Superior temporal gyrus (tissue), 1 donor: Measurements from ENCODE around the gene PAK6.

ENCODE experiments used
- DNase-seq: peaks from one replicate; pipeline ENCODE4 v3.0.0-alpha.2; 2016; ENCODE audit errors: extremely low spot score

Gene PAK6

DNA sequence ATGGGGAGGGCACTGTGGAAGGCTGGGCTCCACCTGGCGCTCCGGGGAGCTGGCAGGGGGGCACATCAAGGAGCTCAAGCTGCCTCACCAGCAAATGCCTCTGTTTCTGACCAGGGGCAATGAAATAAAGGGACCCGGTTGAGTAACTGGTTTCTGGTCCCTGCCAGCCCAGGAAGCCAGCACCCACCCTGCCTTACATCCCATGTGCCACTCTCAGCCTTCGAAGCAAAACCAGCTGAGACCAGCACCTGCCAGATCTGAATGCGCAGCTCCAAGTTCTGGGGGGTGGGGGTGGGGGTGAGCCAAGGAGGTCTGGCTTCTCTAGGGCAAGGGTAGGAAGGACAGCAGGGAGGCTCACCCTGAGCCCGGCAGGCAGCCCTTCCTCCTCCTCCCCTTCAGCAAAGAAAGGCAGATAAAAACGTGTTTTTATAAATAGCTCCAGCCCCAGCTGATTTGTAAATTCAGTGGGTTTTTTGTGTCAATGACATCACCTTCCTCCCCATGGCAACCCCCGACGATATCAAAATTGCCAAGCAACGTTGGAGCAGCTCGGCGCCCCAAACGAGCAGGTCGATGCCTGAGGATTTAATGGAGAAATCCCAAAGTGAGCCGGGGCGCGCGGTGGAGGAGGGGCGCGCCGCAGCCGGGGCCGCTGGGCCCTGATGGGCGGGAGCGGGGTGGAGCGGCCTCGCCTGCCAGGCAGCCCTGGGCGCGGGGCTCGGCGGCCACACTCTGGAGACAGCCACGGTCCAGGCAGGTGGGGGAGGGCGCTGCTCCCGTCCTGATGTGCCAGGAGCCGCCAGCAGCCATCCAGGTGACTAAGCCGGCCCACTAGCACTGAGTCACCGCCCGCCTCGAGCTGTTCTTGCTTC, at the start of gene PAK6:
TSS of gene PAK6 (plus strand) at position 532 of the 872 bp plus-strand sequence. CDS start 25,723 bp downstream, outside the sequence.
- DNase-seq: no peak

DNA sequence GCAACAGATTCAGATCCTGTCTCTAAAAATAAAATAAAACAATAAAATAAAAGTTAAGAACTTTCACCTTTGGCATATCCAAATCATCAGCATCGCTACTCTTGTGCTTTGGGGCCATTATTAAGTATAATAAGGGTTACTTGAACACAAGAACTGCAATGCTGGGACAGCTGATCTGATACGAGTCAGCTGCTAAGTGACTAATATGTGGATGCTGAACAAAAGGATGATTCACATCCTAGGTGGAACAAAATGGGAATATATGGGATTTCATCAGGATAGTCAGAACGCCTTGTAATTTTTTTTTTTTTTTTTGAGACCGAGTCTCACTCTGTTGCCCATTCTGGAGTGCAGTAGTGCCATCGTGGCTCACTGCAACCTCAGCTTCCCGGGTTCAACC, 48.3 kb upstream of the PAK6 start:
- no peak for DNase-seq

DNA sequence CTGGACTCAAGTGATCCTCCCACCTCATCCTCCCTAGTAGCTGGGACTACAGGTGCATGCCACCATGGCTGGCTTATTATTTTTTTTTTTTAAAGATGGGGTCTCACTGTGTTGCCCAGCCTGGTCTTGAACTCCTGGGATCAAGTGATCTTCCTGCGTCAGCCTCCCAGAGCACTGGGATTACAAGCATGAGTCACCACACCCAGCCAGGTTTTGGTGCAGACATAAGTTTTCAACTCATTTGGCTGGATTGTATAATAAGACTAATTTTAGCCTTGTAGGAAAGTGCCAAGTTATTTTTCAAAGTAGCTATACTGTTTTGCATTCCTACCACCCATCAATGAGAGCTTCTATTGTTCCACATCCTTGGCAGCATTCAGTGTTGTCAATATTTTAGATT, 45.9 kb upstream of the PAK6 start:
- DNase-seq: no peak

DNA sequence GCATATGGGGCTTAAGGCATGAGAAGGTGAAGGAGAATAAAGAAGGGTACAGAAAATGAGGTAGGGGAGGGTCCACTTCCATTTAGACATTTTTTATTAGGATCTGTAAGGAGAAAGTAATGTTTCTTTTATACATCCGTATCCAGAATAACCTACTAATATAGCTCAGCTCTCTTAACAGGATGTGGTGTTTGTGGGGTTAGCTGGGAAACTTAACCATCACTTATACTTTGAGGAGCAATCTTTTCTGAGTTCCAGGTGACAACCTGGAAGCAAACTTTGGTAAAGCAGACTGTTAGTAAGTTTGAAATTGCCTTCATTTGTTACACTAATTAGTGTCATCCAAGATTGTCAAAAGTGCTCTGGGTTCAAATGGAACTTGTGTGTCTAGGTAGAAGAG, 41.4 kb upstream of the PAK6 start:
- no peak for DNase-seq

DNA sequence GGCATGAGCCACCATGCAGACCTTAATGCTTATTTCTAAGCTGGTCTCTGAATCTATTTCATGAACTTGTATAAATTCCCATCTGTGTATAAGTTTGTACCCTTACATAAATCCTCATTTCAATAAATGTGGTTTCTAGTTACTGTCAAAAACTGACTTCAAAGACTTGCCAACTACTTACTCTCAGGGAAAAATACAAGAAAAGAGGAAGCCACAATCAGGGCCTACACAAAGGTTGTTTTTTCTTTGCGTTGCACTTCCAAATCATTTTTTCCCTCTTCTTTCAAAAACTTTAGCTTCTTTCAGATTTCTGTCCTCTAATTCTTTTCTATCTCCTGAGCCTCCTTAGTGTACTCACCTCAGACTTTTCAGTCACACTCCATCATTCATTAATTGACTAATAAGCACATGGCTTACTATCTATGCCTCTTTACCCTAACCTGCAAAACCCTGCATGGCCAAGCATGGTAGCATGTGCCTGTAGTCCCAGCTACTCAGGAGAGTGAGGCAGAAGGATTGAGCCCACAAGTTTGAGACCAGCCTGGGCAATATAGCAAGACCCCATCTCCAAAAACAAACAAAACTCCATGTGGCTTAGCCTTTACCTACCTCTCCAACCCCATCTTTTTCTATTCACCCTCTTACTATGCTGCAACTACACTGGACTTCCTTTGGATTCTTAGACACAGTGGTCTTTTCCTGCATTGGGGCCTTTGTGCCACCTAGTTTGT, 40.3 kb upstream of the PAK6 start:
- DNase-seq: no peak

DNA sequence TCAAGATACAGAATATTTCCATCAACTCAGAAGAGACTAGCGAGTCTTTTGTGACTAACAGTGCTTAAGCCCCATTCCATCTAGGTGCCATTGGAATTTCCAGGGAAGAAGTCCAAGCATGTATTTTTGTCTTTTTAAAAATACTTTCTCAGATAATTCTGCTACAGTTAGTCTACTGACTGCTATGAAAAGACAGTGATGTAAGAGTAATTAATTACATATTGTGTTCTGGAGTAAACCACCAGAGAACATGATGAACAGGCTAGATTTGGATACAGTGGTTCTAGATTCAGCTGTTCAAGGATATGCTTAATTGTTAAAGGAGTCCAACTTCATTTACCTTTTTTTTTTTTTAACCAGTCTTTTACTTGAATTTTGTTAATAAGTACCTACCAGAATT, 34.8 kb upstream of the PAK6 start:
- no peak for DNase-seq

DNA sequence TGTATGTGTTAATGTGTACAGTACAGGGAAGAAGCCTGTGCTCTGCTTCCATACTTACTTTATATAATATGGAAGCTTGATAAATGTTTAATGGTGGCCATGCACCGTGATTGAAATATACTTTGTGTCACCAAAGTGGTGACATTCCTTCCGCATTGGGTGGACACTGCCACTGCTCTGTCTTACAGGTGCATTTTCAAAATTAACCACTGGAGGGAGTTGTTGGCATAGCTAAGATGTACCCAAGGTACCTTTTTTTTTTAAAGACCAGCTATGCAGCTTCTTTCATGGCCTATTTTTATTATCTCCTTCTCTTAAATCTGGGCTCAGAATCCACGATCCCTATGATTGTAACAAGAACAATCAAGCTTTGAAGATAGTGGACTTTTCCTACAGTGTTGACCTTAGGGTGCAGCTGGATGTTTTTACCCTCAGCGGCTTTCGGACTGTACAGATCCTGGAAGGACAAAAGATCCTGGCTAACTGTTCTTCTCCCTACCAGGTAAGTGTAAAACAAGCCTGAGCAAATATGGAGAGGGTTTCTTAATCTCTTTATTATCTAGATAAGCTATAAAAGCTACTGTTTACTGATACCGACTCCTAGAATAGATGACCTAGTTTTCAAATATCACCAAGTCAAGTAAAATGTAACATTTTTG, 21.6 kb upstream of the PAK6 start:
- peak; percentile 91 for DNase-seq

DNA sequence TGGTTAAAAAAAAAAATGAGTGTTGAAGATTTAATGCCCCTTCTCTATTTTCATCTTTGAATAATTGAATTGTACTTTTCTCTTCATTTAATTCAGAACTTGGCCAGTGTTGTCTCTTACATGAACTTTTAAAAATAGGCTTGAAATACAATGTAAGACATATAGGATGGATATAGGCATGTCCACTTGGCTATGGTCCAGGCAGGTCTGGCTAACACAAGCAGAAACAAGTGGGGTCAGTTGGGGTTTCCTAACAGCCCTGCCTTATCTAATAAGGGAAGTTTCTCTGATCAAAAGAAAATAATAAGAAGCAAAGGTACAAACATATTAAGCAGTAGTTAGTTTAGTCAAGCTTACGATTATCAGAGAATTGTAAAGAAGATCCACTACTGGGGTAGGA, 19.1 kb upstream of the PAK6 start:
- no peak for DNase-seq

DNA sequence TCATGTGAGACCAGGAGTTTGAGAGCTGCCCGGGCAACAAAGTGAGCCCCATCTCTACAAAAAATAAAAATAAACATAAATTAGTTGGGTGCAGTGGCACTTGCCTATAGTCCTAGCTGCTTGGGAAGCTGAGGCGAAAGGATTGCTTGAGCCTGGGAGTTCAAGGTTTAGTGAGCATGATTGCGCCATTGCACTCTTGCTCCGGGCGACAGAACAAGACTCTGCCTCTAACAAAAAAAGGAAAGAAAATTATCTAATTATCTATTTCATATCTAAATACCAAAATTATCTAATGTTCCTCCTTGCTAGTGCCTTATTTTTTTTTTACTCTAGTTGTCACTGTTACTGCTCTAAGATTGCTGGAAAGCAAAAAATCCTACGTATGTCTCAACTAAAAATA, 16.7 kb upstream of the PAK6 start:
- no peak for DNase-seq

DNA sequence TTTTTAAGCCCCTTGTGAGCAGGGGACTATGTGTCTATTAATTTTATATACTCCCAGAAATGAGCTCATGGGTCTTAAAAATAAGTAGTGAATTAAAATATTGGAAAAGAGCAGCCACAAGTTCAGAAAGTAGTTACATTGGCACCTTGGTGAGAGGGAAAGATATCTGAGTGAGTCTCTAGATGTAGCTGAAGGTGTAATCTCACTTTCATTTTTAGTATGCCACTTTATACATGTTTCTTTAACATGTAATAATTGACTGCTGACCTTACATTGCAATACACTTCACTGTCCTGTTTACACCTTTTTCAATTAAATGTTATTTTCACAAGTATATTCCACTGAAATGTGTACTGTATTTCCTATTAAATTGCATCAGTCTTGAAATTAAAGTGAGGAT, 12.1 kb upstream of the PAK6 start:
- no peak for DNase-seq

DNA sequence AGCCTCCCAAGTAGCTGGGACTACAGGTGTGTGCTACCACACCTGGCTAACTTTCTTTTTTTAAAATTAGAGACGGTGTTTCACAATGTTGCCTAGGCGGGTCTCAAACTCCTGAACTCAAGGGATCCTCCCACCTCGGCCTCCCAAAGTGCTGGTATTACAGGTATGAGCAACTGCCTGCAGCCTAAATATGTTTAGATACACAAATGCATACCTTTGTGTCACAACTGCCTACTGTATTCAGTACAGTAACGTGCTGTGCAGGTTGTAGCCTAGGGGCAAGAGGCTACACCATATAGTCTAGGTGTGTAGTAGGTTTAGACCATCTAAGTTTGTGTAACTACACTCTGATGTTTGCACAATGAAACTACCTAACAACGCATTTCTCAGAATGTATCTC, 9.5 kb upstream of the PAK6 start:
- no peak for DNase-seq

DNA sequence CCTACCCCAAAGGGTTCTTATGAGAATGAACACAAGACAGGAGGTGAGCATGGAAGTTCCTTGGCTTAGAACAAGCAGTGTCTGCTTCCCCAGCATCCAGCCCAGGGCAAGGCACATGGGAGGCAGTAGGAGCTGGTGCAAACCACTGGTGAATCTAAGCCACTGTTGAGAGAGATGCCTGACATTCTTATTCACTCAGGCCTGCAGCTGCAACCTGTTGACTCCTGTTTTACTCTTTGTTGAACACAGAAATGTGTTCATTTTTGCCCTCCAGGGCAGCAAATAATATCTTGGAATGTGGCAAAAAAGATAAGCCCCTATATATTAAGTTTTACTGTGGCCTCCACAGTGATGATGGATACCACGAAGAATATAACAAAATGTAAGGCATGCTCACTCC, 8.9 kb upstream of the PAK6 start:
- no peak for DNase-seq

DNA sequence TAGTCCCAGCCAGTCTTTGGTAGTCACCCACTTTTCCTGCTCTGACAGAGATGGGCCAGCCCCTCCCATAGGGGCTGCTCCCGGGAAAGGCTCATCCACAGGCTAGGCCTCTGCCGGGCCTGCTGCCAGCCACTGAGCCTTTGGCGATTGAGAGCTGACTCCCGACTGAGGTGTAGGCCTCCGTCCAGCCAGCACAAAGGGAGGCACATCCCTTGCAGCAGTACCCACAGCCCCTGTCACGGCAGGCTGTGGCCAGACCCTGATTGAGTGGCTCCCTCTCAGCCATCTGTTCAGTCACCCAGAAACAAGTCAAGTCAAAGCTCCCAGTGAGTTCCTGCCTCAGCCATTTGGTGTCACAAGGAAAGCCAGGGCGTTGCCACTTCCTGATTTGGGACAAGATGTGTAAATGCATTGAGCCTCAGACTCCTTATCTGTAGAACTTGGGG, 6.2 kb upstream of the PAK6 start:
- no peak for DNase-seq

DNA sequence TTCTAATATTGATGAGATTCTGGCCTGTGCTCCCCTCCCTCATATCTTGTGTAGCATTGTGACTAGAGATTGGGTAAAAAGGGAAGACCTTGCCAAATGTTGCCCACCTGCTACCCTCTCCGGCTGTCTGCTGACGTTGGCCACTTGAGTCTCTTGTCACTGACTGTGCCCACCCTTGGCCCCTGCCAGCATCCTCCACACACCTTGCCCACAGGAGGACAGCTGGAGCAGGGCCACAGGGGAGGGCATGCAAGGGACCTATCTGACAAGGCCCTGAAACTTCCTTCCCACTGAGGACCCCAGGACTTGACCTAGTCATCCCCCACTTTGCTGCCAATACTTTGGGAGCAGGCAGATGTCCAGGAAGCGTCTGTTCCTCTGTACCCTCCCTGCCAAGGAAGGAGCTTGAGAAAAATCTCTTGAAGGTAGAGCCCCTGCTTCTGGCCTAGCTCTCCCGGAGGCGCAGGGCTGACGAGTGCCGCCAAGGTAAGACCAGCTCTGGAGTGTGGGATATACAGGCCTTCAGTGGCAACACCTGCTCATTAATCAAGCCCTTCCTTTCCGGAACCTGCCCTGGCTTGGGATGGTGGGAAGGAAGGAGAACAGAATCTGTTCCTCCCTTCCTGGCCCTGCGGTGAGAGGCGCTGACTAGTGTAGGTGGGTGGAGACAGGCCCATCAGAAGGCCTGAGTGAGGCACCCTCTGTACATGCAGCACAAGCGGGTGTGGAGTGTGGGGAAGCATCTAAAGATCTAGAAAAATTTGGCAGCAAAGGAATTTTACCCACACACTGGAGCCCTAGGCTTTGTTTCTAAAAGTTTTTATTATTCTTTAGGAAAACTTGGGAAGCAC, 4.9 kb upstream of the PAK6 start:
- no peak for DNase-seq

DNA sequence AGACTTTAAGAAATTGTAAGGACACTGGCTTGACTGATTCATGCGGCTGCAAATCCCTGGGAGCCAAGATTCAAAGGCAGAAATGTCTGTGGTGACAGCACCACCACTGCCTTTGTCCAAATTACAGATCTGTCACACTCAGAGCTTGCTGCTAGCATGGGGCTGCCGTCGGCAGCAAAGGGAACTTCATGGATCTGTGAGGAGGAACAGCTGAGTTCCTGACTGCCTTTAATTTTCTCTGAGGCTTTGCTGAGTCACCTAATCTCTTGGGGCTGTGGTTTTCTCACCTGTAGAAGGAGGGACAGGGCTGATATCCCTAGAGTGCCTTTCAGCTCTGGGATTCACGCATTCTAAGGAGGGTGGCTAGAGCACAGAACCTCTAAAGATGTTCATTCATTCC, 4.1 kb upstream of the PAK6 start:
- no peak for DNase-seq

DNA sequence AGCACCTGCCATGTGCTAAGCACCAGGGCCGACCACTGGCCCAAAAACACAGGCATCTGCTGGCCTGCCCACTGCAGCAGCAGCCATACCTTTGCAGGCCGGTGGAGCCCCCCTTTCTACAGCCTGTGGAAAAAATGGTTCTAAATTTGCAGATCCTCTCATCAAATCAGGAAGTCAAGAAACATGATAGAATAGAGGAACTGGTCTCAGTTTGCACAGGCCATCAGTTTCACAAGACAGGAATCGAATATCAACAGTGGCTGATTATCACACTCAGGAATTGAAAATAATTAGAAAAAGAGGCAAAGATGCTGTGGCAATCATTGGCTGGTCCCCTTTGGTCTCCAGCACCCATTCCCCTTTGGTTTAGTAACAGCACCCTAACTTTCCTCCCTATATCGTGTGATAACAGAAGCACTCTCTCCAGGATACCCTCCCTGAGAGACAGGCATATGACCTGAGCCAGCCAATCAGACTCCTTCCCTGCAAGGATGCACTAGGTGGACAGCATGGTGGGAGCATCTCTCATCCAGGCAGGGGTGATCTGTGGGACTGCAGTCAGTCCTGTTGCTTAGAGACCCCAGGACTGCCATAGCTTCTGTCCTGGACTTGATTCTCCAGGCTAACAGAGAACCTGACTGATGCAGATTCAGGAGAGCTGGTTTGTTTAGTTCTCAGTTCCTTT, 3.5 kb upstream of the PAK6 start:
- no peak for DNase-seq

DNA sequence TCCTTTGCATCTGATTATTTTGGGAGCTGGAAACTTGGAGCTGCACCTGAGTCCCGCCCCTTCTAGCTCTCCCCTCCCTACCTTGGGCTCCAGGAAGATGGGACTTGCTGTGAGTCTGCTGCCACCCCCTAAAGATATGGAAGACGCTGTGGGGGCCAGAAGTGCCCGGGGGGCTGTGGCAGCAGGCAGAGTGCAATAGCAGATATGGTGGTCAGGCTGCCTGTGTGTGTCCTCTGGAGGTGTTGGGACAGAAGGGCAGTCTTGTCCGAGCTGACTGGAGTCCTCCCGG, 485 bp downstream of the PAK6 start:
- DNase-seq: no peak

DNA sequence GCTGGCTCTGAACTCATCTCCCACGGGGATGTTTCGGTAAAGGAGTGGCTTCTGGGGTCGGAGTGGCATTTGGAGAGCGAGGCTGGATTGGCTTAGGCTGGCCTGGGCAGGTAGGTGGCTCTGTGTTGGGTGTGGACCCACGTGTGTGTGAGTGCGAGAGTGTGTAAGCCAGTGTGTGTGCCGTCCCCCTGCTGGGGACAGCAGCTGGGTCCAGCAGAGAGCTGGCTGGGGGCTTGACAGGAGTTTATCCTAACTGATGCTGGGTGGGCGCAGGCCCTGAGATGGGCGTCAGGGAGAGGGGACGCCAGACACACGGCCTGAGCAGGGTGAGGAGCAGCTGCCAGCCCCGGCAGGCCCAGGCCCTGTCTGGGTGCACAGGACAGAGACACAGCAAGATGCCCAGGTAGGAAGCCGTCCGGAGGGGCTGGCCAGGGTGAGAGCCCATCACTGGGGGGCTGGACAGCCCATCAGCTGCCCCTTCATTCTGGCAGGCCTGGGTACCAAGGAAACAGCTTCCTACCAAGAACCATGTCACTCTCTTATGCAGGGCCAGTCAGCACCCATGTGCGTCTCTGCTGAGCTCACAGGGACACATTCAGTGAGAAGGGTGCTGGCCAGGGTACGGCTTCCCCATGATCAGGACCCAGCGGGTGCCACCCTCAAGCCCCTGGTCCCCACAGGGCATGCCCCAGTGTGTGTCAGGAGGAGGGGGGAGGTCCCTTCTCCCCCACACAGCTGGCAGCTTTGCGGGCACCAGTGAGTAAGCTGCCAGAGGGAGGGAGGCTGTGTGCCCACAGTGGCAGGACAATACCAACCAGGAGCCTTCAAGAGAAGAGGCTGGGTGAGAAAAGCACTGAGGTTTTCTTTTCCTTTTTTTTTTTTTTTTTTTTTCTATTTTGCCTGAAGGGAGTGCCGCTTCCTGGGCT, 1.1 kb downstream of the PAK6 start:
- no peak for DNase-seq

DNA sequence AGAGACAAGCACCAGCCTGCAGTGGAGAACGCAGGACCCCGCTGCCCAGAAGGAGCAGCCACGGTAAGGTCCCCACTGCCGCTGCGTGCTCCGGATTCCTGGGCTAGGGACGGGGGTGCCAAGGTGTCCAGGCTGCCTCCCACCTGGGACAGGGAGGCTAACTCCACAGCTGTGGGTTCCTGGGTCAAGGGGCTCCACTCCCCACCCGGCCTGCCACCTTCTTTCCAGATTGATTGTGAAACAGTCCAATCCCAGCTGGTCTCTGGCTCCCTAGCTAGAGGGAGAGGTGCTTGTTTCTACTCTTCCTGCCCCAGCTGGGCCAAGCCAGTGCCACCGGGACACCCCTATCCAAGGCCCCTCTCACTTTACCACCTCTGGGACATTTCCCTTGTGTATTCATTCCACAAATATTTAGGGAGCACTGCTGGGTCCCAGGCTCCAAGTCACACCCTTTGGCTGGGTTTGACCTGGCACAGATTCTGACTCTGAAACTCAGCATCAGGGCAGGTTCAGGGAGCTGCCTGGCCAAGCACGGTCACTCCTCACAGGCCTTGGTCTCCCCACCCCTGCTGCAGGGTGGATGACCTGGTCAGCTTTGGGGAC, 1.9 kb downstream of the PAK6 start:
- DNase-seq: no peak
